Activated CD8-positive, alpha-beta T cell treated with anti-CD3 and anti-CD28 coated beads for 36 hours (primary cell): Measurements from ENCODE around the gene SPATS2L. TPM values are rescaled to one million over a fixed set of nuclear protein-coding genes. Genes with fewer than 3 reads are reported as not detected.

Experiments
- ATAC-seq: fragments of 200-7000 bp; cut with Tn5 transposase; one replicate; pipeline ENCODE4 v1.10.0; 2021; ENCODE audit warnings: mild to moderate bottlenecking, moderate library complexity
- CTCF ChIA-PET: fragments of 350-600 bp; sonication (Branson Sonifier 250); formaldehyde crosslinking; loops from one replicate; lab custom pipeline; 2021; ENCODE audit warnings: antibody characterized with exemption; lab: Charles Lee
- POLR2A ChIA-PET: fragments of 350-600 bp; sonication (Branson Sonifier 250); formaldehyde crosslinking; loops from one replicate; lab custom pipeline; 2021; ENCODE audit warnings: antibody characterized with exemption; lab: Charles Lee
- DNase-seq: peaks from one replicate; pipeline ENCODE4 v3.0.0-alpha.2; 2020
- H3K27ac Mint-ChIP-seq: one replicate; pipeline ENCODE4 v1.8.0; 2021; ENCODE audit warnings: mild to moderate bottlenecking, mixed read lengths
- H3K27me3 Mint-ChIP-seq: one replicate; pipeline ENCODE4 v1.8.0; 2021; ENCODE audit warnings: mixed read lengths
- H3K36me3 Mint-ChIP-seq: one replicate; pipeline ENCODE4 v1.8.0; 2021; ENCODE audit warnings: low read depth, mixed read lengths
- H3K4me1 Mint-ChIP-seq: one replicate; pipeline ENCODE4 v1.8.0; 2021; ENCODE audit warnings: low read depth, mixed read lengths
- H3K4me3 Mint-ChIP-seq: one replicate; pipeline ENCODE4 v1.8.0; 2021; ENCODE audit warnings: mild to moderate bottlenecking, moderate library complexity, mixed read lengths
- H3K9me3 Mint-ChIP-seq: one replicate; pipeline ENCODE4 v1.8.0; 2021; ENCODE audit warnings: mixed read lengths
- intact Hi-C: fragments of 100-400 bp; cut with micrococcal nuclease; formaldehyde crosslinking; loops from one replicate; pipeline ENCODE4 v1.10.0; 2022
- total RNA-seq, 2 experiments: library from RNA; stranded (reverse); gene quantifications; one replicate each; pipeline ENCODE4 v1.2.3, GENCODE V29; 2021
- TF ChIP-seq, protein P1 (sequence below): fragments of 200-600 bp; IDR thresholded peaks from one replicate; pipeline ENCODE4 v1.8.0; 2022; ENCODE audit warnings: antibody characterized with exemption, mild to moderate bottlenecking

The SPATS2L gene
- total RNA-seq, 2 experiments from 2014 or later: 5.7 to 9.0 TPM

DNA sequence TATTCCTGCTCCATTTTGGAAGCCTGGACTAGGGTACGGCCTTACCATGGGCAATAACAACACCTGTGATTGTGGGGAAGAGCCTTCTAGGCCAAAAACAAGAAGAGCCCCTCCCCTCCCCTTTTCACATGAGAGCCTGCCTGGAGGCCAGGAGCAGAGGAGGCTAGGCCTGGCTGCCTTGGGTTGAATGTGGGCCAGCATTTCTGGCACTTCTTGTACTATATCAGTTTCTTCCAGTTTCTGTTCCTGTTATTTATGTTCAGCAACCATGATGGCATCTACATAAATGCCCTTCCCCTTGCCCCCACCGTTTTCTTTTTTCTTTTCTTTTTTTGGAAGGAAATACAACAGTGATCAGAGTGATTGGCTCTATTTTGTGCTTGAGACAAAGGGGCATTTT lies 145.0 kb downstream of the SPATS2L start:
- DNase-seq: no peak
- Mint-ChIP-seq H3K4me1 (peaks cover 23% of the 10 kb centered on the region), H3K27me3 (no peaks in the 10 kb centered on the region), H3K36me3 (no peaks in the 10 kb centered on the region), H3K27ac (no peak overlapping the region), H3K9me3 (no peaks in the 10 kb centered on the region), H3K4me3 (no peak overlapping the region)
- TF ChIP-seq, protein P1, sequence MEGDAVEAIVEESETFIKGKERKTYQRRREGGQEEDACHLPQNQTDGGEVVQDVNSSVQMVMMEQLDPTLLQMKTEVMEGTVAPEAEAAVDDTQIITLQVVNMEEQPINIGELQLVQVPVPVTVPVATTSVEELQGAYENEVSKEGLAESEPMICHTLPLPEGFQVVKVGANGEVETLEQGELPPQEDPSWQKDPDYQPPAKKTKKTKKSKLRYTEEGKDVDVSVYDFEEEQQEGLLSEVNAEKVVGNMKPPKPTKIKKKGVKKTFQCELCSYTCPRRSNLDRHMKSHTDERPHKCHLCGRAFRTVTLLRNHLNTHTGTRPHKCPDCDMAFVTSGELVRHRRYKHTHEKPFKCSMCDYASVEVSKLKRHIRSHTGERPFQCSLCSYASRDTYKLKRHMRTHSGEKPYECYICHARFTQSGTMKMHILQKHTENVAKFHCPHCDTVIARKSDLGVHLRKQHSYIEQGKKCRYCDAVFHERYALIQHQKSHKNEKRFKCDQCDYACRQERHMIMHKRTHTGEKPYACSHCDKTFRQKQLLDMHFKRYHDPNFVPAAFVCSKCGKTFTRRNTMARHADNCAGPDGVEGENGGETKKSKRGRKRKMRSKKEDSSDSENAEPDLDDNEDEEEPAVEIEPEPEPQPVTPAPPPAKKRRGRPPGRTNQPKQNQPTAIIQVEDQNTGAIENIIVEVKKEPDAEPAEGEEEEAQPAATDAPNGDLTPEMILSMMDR: no peak
- CTCF ChIA-PET: no interaction called here
- no peak for ATAC-seq
- intact Hi-C loops: no loop called here
- POLR2A ChIA-PET: no interaction called here

DNA sequence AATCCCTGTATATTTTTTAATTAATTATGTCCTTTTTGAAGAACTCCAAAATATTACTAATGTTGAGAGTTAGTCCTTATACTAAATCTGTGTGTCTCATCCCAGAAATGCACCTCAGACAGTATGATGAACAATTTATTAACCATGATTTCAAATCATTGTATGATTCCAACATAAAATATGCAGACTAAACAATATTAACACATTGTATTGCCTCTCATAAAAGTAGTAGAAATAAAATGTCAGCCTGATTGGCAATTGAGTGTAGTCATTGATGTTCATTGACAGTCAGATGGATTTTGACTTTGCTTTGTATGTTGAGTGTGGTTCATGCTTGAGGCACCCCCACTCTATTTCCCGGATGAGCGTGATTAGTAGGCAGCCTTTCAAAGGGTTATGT lies 145.9 kb downstream of the SPATS2L start:
- ATAC-seq (no peak), DNase-seq (no peak)
- ChIA-PET CTCF (no interaction called here), POLR2A (no interaction called here)
- H3K27ac Mint-ChIP-seq: no peak overlapping the region
- H3K4me3 Mint-ChIP-seq: no peak overlapping the region
- H3K9me3 Mint-ChIP-seq: no peaks in the 10 kb centered on the region
- H3K36me3 Mint-ChIP-seq: no peaks in the 10 kb centered on the region
- TF ChIP-seq, protein P1: no peak
- H3K4me1 Mint-ChIP-seq: peaks cover 14% of the 10 kb centered on the region
- intact Hi-C loops: no loop called here
- H3K27me3 Mint-ChIP-seq: no peaks in the 10 kb centered on the region

DNA sequence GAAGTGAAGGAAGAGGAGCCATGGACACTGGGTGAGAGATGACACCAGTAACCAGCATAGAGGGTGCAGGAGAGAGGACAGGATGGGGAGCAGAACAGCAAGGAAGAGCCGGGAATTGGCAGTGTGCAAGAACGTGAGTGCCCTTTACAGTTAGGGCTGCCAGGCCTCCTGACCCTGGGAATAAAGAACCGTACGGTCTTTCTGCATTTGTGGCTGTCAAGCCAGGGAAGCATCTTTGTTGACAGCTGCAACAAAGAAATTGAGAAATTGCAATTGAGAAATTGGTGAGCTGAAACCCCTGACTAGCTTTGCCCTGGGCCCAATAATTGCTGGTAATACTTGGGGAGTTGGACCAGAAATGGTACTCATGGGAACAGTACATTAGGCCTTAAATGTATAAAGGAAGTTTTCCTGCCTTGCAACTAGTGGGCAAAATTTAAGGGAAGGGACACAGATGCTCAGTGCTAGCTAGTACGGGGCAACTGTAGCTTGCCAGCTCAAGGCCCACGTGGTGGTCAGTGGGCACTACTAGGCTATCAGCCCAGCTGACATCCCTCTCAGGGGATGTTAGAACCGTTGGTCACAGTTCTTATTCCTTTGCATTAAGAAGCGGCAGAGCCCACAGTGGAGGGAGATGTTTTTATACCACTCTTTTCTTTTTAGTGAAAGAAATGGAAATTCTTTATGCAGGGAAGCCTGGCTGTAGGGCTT lies 146.8 kb downstream of the SPATS2L start:
- H3K9me3 Mint-ChIP-seq: no peaks in the 10 kb centered on the region
- POLR2A ChIA-PET: no interaction called here
- no peaks in the 10 kb centered on the region for H3K27me3 Mint-ChIP-seq
- ATAC-seq (no peak), DNase-seq (no peak)
- intact Hi-C loops: no loop called here
- no peak overlapping the region for H3K4me3 Mint-ChIP-seq
- TF ChIP-seq, protein P1: no peak
- CTCF ChIA-PET: interaction anchor here (1.2 to 4.0 kb wide), 2 partner anchors 14 to 28 kb away, joined by 3 to 17 read pairs; no protein-coding TSS in a partner anchor
- H3K36me3 Mint-ChIP-seq: no peaks in the 10 kb centered on the region
- H3K4me1 Mint-ChIP-seq: peaks cover 12% of the 10 kb centered on the region
- no peak overlapping the region for H3K27ac Mint-ChIP-seq

DNA sequence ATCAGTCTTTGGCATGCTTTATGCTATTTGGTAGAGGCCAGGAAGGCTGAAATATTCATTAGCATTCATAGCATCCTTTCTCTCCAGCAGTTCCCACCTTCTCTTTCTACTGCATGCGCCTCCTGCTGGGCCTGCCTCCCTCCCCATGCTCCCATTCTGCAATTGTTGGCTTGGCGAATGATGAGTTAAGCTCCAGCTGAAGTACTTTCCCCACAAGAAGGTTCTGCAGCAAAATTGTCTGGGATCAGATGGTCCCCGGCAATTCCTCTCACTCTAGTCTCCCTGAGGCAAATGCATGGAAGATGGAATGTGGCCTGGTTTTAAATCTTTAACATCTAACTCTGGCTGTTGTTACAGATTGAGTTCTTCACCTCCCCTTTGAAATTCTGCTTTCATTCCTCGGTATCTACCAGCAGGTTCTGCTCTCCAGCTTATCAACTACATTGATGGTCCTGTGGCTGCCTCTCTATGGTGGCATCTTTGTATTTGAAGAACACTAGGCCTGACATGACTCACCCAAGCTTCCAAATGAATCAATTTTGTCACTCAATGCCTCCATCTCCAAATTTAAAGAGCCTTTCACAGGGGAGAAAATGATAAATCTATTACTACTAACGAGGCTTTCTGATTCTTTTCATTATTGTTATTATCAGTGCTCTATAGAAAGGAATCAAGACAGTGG lies 147.5 kb downstream of the SPATS2L start:
- POLR2A ChIA-PET: interaction anchor here (0.9 kb wide), 1 partner anchor 16 kb away, joined by 3 read pairs; no protein-coding TSS in a partner anchor
- CTCF ChIA-PET: interaction anchor here (1.2 to 4.0 kb wide), 5 partner anchors 11 to 28 kb away, joined by 3 to 17 read pairs (median 5); no protein-coding TSS in a partner anchor
- ATAC-seq (no peak), DNase-seq (no peak)
- peaks cover 12% of the 10 kb centered on the region for H3K4me1 Mint-ChIP-seq
- H3K36me3 Mint-ChIP-seq: no peaks in the 10 kb centered on the region
- intact Hi-C loops: no loop called here
- no peak overlapping the region for H3K27ac Mint-ChIP-seq
- H3K27me3 Mint-ChIP-seq: no peaks in the 10 kb centered on the region
- no peaks in the 10 kb centered on the region for H3K9me3 Mint-ChIP-seq
- no peak overlapping the region for H3K4me3 Mint-ChIP-seq
- TF ChIP-seq, protein P1: no peak
